Uterus (tissue), 2 donors: Measurements from ENCODE around the gene ZHX3.

Experiments used
- CTCF ChIP-seq, 4 experiments: fragments of 200-600 bp in 2 of 4; fragments of 450-650 bp in 2 of 4; sonication (generic) in 2 of 4; IDR thresholded peaks; one replicate each; pipeline ENCODE4 v1.5.1; 2016 to 2019; ENCODE audit warnings: antibody characterized with exemption in 4 of 4, mild to moderate bottlenecking in 2 of 4, moderate library complexity in 1 of 4
- POLR2A ChIP-seq, 2 donors: fragments of 450-650 bp; IDR thresholded peaks; one replicate each; pipeline ENCODE4 v1.6.1; 2016; ENCODE audit warnings: antibody characterized with exemption in 2 of 2, mild to moderate bottlenecking in 1 of 2, moderate library complexity in 1 of 2

GRCh38 chr20:41344477-41344876, 26.9 kb upstream of the ZHX3 start:
- TF ChIP-seq CTCF (IDR thresholded peaks at IDR 0.05) (no peak), POLR2A (IDR thresholded peaks at IDR 0.05) (no peak)
